ENCODE results near the gene CDKAL1. TPM values are rescaled to one million over a fixed set of nuclear protein-coding genes. Genes with fewer than 3 reads are reported as not detected.

The CDKAL1 gene
- total and polyA plus RNA-seq, 10 of the 15 experiments (the other 5 are each of a cell fraction or from before 2014, with no cell fraction given): 10.7 to 26.9 (median 17.3) TPM

- H3K4me3 ChIP-seq: no peak overlapping the region
- ChIA-PET RAD21 (ENCODE audit: unreplicated experiment) (interaction anchor here (0.7 to 1.6 kb wide), 2 partner anchors 25 to 165 kb away, joined by 3 to 9 read pairs; no protein-coding TSS in a partner anchor), CTCF (interaction anchor here (0.6 to 1.1 kb wide), 2 partner anchors 22 to 35 kb away, joined by 3 to 4 read pairs; no protein-coding TSS in a partner anchor), SMC1A (ENCODE audit: uncharacterized antibody, unreplicated experiment) (interaction anchor here (0.6 to 4.6 kb wide), 9 partner anchors 8 to 320 kb away, joined by 3 to 26 read pairs (median 5); no protein-coding TSS in a partner anchor), POLR2A (interaction anchor here (0.6 to 1.1 kb wide), 3 partner anchors 11 to 38 kb away, joined by 3 to 7 read pairs (median 3); no protein-coding TSS in a partner anchor)
- TF ChIP-seq ZBTB40 (IDR thresholded peaks at IDR 0.05; ENCODE audit: borderline replicate concordance) (no peak), ZBTB11 (CRISPR knock-in tag; IDR thresholded peaks at IDR 0.05) (no peak), CHD1 (IDR thresholded peaks at IDR 0.05; ENCODE audit: low read depth, low read length) (no peak), NBN (IDR thresholded peaks at IDR 0.05) (no peak), ZNF217 (IDR thresholded peaks at IDR 0.05) (no peak), MYC (IDR thresholded peaks at IDR 0.05; ENCODE audit: insufficient read depth, insufficient read length, insufficient replicate concordance, low read length, severe bottlenecking) (no peak), LARP7 (IDR thresholded peaks at IDR 0.05) (no peak), TCF3 (IDR thresholded peaks at IDR 0.05; ENCODE audit: borderline replicate concordance, insufficient read depth, low read depth, low read length) (no peak)
- no peaks in the 10 kb centered on the region for H3K79me2 ChIP-seq (ENCODE audit: control insufficient read depth, insufficient read depth, low read length)
- no peaks in the 10 kb centered on the region for H4K20me1 ChIP-seq (ENCODE audit: control insufficient read depth, insufficient read depth)
- BruUV-seq (replicated peaks): no TSS peak
- ATAC-seq: no peak
- no peak overlapping the region for H3K4me2 ChIP-seq (ENCODE audit: control insufficient read depth, insufficient read depth)
- H3K36me3 ChIP-seq (ENCODE audit: control insufficient read depth in 2 of 2, insufficient read depth in 2 of 2, low read length in 1 of 2): no peaks in the 10 kb centered on the region
- FAIRE-seq: no peak
- H3K9ac ChIP-seq (ENCODE audit: control insufficient read depth, insufficient read depth, low read length): no peak overlapping the region
- peaks cover 8% of the 10 kb centered on the region for H3K4me1 ChIP-seq (ENCODE audit: control insufficient read depth, insufficient read depth, low read length)
- H3K27ac ChIP-seq (ENCODE audit: control insufficient read depth, insufficient read depth): no peak overlapping the region
- WGBS (ENCODE audit: insufficient coverage, insufficient replicate concordance, low lambda C conversion rate, missing lambda C conversion rate): 83% methylated on average over 6 of the region's 6 CpGs
- intact Hi-C loops (cut with micrococcal nuclease; ENCODE audit: unreplicated experiment) (no loop called here), in situ Hi-C loops (cut with MboI) (no loop called here)
- H3K27me3 ChIP-seq (replicated peaks in 1 of 2; ENCODE audit: control insufficient read depth in 2 of 2, insufficient read depth in 2 of 2, low read length in 1 of 2): no peaks in the 10 kb centered on the region
- no peaks in the 10 kb centered on the region; the same call in 1 of the 3 replicates for H3K9me3 ChIP-seq (replicated peaks; ENCODE audit: control insufficient read depth, insufficient read depth, low read length)
- H2AFZ ChIP-seq (ENCODE audit: control insufficient read depth, low read depth, low read length): no peak overlapping the region
- no peak for DNase-seq (ENCODE audit: low read depth, low spot score)
Measured at GRCh38 chr6:21167790-21168189, 633.5 kb downstream of the CDKAL1 start.
